ENCODE data around the gene TANGO6. TPM values are rescaled to one million over a fixed set of nuclear protein-coding genes. Genes with fewer than 3 reads are reported as not detected.
A peak's percentile ranks its signal among the peaks of the same experiment; 100 is the strongest.
"Not testable (repeated sequence)": the region's sequence is repeated elsewhere in the genome, so short reads cannot be mapped to it uniquely, and the experiment has no call there.

The TANGO6 gene
- total RNA-seq, 1 experiment from 2014 or later: 17.1 TPM

- peaks cover 7% of the 10 kb centered on the region for H3K36me3 ChIP-seq
- DNase-seq (ENCODE audit: low read depth in 1 of 2, low spot score in 2 of 2): no peak
- no peaks in the 10 kb centered on the region for H3K27me3 ChIP-seq (replicated peaks)
- 0 out of 2 replicates have a peak, but pooled peaks cover 2% of the 10 kb centered on the region for H3K9me3 ChIP-seq (replicated peaks)
- peaks cover 5% of the 10 kb centered on the region; the same call in 1 of the 2 replicates for H3K4me1 ChIP-seq (replicated peaks)
- H3K27ac ChIP-seq: no peak overlapping the region
- no peak overlapping the region for H3K4me3 ChIP-seq
Measured at GRCh38 chr16:69037373-69038160, 194.2 kb downstream of the TANGO6 start.

GRCh38 chr16:69039333-69039941 is 196.1 kb downstream of the TANGO6 start:
- H3K36me3 ChIP-seq: peaks cover 16% of the 10 kb centered on the region
- H3K27ac ChIP-seq: no peak overlapping the region
- H3K27me3 ChIP-seq (replicated peaks): no peaks in the 10 kb centered on the region
- H3K9me3 ChIP-seq (replicated peaks): 0 out of 2 replicates have a peak, but pooled peaks cover 2% of the 10 kb centered on the region
- DNase-seq (ENCODE audit: low read depth in 1 of 2, low spot score in 2 of 2): no peak
- H3K4me3 ChIP-seq: no peak overlapping the region
- peaks cover 5% of the 10 kb centered on the region; the same call in 1 of the 2 replicates for H3K4me1 ChIP-seq (replicated peaks)

GRCh38 chr16:69040144-69040909 is 197.0 kb downstream of the TANGO6 start:
- H3K36me3 ChIP-seq: peaks cover 16% of the 10 kb centered on the region

GRCh38 chr16:69048328-69049120 is 205.2 kb downstream of the TANGO6 start:
- H3K27me3 ChIP-seq (replicated peaks): no peaks in the 10 kb centered on the region
- H3K4me1 ChIP-seq (replicated peaks): peaks cover 14% of the 10 kb centered on the region
- peak overlapping the region; percentile 17 for H3K27ac ChIP-seq
- H3K4me3 ChIP-seq: no peak overlapping the region
- DNase-seq (ENCODE audit: low read depth in 1 of 2, low spot score in 2 of 2): no peak
- no peaks in the 10 kb centered on the region for H3K9me3 ChIP-seq (replicated peaks)
- H3K36me3 ChIP-seq: 0 out of 2 replicates have a peak, but pooled peaks cover 1% of the 10 kb centered on the region

More at GRCh38 chr16:69040144-69040909, 197.0 kb downstream of the TANGO6 start:
- DNase-seq (ENCODE audit: low read depth in 1 of 2, low spot score in 2 of 2): no peak
- H3K4me3 ChIP-seq: no peak overlapping the region
- H3K9me3 ChIP-seq (replicated peaks): 0 out of 2 replicates have a peak, but pooled peaks cover 2% of the 10 kb centered on the region
- no peaks in the 10 kb centered on the region for H3K27me3 ChIP-seq (replicated peaks)
- H3K4me1 ChIP-seq (replicated peaks): peaks cover 5% of the 10 kb centered on the region; the same call in 1 of the 2 replicates
- no peak overlapping the region for H3K27ac ChIP-seq

- Histone ChIP-seq H3K9me3 (replicated peaks) (no peaks in the 10 kb centered on the region), H3K4me3 (no peak overlapping the region), H3K4me1 (replicated peaks) (peaks cover 14% of the 10 kb centered on the region), H3K27ac (peak overlapping the region; percentile 17), H3K27me3 (replicated peaks) (no peaks in the 10 kb centered on the region), H3K36me3 (no peaks in the 10 kb centered on the region)
- peak in 1 of 2 experiments; percentile 53 for DNase-seq (ENCODE audit: low read depth in 1 of 2, low spot score in 2 of 2)
Measured at GRCh38 chr16:69049146-69049545, 205.8 kb downstream of the TANGO6 start.

GRCh38 chr16:69049603-69050375 is 206.5 kb downstream of the TANGO6 start:
- no peak for DNase-seq (ENCODE audit: low read depth in 1 of 2, low spot score in 2 of 2)

GRCh38 chr16:69051517-69051830 is 208.1 kb downstream of the TANGO6 start:
- peaks cover 14% of the 10 kb centered on the region for H3K4me1 ChIP-seq (replicated peaks)
- not testable (repeated sequence) for H3K27ac ChIP-seq; H3K9me3 ChIP-seq (replicated peaks); H3K36me3 ChIP-seq; H3K27me3 ChIP-seq (replicated peaks); DNase-seq (ENCODE audit: low read depth in 1 of 2, low spot score in 2 of 2); H3K4me3 ChIP-seq

More at GRCh38 chr16:69049603-69050375, 206.5 kb downstream of the TANGO6 start:
- H3K4me3 ChIP-seq: no peak overlapping the region
- no peak overlapping the region for H3K27ac ChIP-seq
- H3K27me3 ChIP-seq (replicated peaks): no peaks in the 10 kb centered on the region
- no peaks in the 10 kb centered on the region for H3K36me3 ChIP-seq
- no peaks in the 10 kb centered on the region for H3K9me3 ChIP-seq (replicated peaks)
- peaks cover 14% of the 10 kb centered on the region for H3K4me1 ChIP-seq (replicated peaks)

GRCh38 chr16:69055008-69055407 is 211.7 kb downstream of the TANGO6 start:
- Histone ChIP-seq H3K27ac (no peak overlapping the region), H3K4me1 (replicated peaks) (no peaks in the 10 kb centered on the region), H3K4me3 (no peak overlapping the region), H3K36me3 (no peaks in the 10 kb centered on the region), H3K9me3 (replicated peaks) (no peaks in the 10 kb centered on the region), H3K27me3 (replicated peaks) (no peaks in the 10 kb centered on the region)
- no peak for DNase-seq (ENCODE audit: low read depth in 1 of 2, low spot score in 2 of 2)

- H3K4me1 ChIP-seq (replicated peaks): no peaks in the 10 kb centered on the region
- no peaks in the 10 kb centered on the region for H3K36me3 ChIP-seq
- H3K27me3 ChIP-seq (replicated peaks): no peaks in the 10 kb centered on the region
- H3K27ac ChIP-seq: no peak overlapping the region
- H3K9me3 ChIP-seq (replicated peaks): no peaks in the 10 kb centered on the region
- no peak for DNase-seq (ENCODE audit: low read depth in 1 of 2, low spot score in 2 of 2)
- H3K4me3 ChIP-seq: no peak overlapping the region
Measured at GRCh38 chr16:69055980-69056379, 212.6 kb downstream of the TANGO6 start.

GRCh38 chr16:69056421-69056820 is 213.1 kb downstream of the TANGO6 start:
- no peak for DNase-seq (ENCODE audit: low read depth in 1 of 2, low spot score in 2 of 2)
- no peak overlapping the region for H3K27ac ChIP-seq

GRCh38 chr16:69057400-69058378 is 214.4 kb downstream of the TANGO6 start:
- Histone ChIP-seq H3K27me3 (replicated peaks) (no peaks in the 10 kb centered on the region), H3K4me1 (replicated peaks) (no peaks in the 10 kb centered on the region), H3K9me3 (replicated peaks) (no peaks in the 10 kb centered on the region), H3K27ac (no peak overlapping the region), H3K4me3 (no peak overlapping the region), H3K36me3 (no peaks in the 10 kb centered on the region)
- DNase-seq (ENCODE audit: low read depth in 1 of 2, low spot score in 2 of 2): no peak

More at GRCh38 chr16:69056421-69056820, 213.1 kb downstream of the TANGO6 start:
- no peaks in the 10 kb centered on the region for H3K9me3 ChIP-seq (replicated peaks)
- no peaks in the 10 kb centered on the region for H3K36me3 ChIP-seq
- H3K27me3 ChIP-seq (replicated peaks): no peaks in the 10 kb centered on the region
- H3K4me1 ChIP-seq (replicated peaks): no peaks in the 10 kb centered on the region
- no peak overlapping the region for H3K4me3 ChIP-seq

GRCh38 chr16:69063491-69063890 is 220.2 kb downstream of the TANGO6 start:
- not testable (repeated sequence) for H3K36me3 ChIP-seq; H3K27ac ChIP-seq; DNase-seq (ENCODE audit: low read depth in 1 of 2, low spot score in 2 of 2); H3K4me3 ChIP-seq; H3K4me1 ChIP-seq (replicated peaks); H3K9me3 ChIP-seq (replicated peaks); H3K27me3 ChIP-seq (replicated peaks)
